ENCODE results near the gene VSNL1. TPM values are rescaled to one million over a fixed set of nuclear protein-coding genes. Genes with fewer than 3 reads are reported as not detected.

The VSNL1 gene
- total and polyA plus RNA-seq, 10 of the 15 experiments (the other 5 are each of a cell fraction or from before 2014, with no cell fraction given): 0.04 to 0.30 (median 0.12) TPM; not detected in 4

- SMC1A ChIA-PET (ENCODE audit: uncharacterized antibody, unreplicated experiment): interaction anchor here (0.6 to 2.1 kb wide), 4 partner anchors 17 to 549 kb away, joined by 3 to 5 read pairs (median 4); no protein-coding TSS in a partner anchor
- no peak for TF ChIP-seq ZNF24 (IDR thresholded peaks at IDR 0.05)
- no peak for TF ChIP-seq PAX5 (IDR thresholded peaks at IDR 0.05; ENCODE audit: borderline replicate concordance, low read depth, low read length)
- TF ChIP-seq ZNF622 (IDR thresholded peaks at IDR 0.05): no peak
- no peak for TF ChIP-seq REST (IDR thresholded peaks at IDR 0.05; ENCODE audit: low read depth, low read length)
- no peak for TF ChIP-seq FOXK2 (IDR thresholded peaks at IDR 0.05)
- TF ChIP-seq SIX5 (IDR thresholded peaks at IDR 0.05; ENCODE audit: low read depth, low read length, severe bottlenecking): no peak
- no peak for TF ChIP-seq MAX (IDR thresholded peaks at IDR 0.05; ENCODE audit: low read depth, low read length)
- no peak for TF ChIP-seq CHD1 (IDR thresholded peaks at IDR 0.05; ENCODE audit: low read depth, low read length)
- Histone ChIP-seq H4K20me1 (ENCODE audit: control insufficient read depth, insufficient read depth) (no peaks in the 10 kb centered on the region), H3K79me2 (ENCODE audit: control insufficient read depth, insufficient read depth, low read length) (no peaks in the 10 kb centered on the region), H3K27ac (ENCODE audit: control insufficient read depth, insufficient read depth) (no peak overlapping the region), H3K9me3 (replicated peaks; ENCODE audit: control insufficient read depth, insufficient read depth, low read length) (no peaks in the 10 kb centered on the region), H3K4me2 (ENCODE audit: control insufficient read depth, insufficient read depth) (no peak overlapping the region), H3K27me3 (replicated peaks in 1 of 2; ENCODE audit: control insufficient read depth in 2 of 2, insufficient read depth in 2 of 2, low read length in 1 of 2) (no peaks in the 10 kb centered on the region), H3K9ac (ENCODE audit: control insufficient read depth, insufficient read depth, low read length) (no peak overlapping the region), H3K36me3 (ENCODE audit: control insufficient read depth in 2 of 2, insufficient read depth in 2 of 2, low read length in 1 of 2) (no peaks in the 10 kb centered on the region), H3K4me1 (ENCODE audit: control insufficient read depth, insufficient read depth, low read length) (no peaks in the 10 kb centered on the region), H3K4me3 (no peak overlapping the region), H2AFZ (ENCODE audit: control insufficient read depth, low read depth, low read length) (no peak overlapping the region)
- FAIRE-seq (peak; percentile 66), DNase-seq (ENCODE audit: low read depth, low spot score) (no peak), ATAC-seq (peak; percentile 53)
- intact Hi-C loops (cut with micrococcal nuclease; ENCODE audit: unreplicated experiment): no loop called here
- WGBS (ENCODE audit: insufficient coverage, insufficient replicate concordance, low lambda C conversion rate, missing lambda C conversion rate): 0% methylated on average over 2 of the region's 2 CpGs
- in situ Hi-C loops (cut with MboI): no loop called here
- BruUV-seq (replicated peaks): no TSS peak
- RAD21 ChIA-PET (ENCODE audit: unreplicated experiment): no interaction called here
- POLR2A ChIA-PET: no interaction called here
- CTCF ChIA-PET: interaction anchor here (1.0 to 3.5 kb wide), 5 partner anchors 18 to 149 kb away, joined by 3 to 25 read pairs (median 4); no protein-coding TSS in a partner anchor
Measured at GRCh38 chr2:17628349-17629261, 88.1 kb downstream of the VSNL1 start.

All from GM12878 (cell line).